ENCODE results near the gene ROBO1. TPM values are rescaled to one million over a fixed set of nuclear protein-coding genes. Genes with fewer than 3 reads are reported as not detected.
A peak's percentile ranks its signal among the peaks of the same experiment; 100 is the strongest.

ROBO1 gene
- total RNA-seq, 1 donor from 2014 or later = 182 TPM

GRCh38 chr3:78825858-78826215 is 942.0 kb downstream of the ROBO1 start:
- Mint-ChIP-seq H3K27ac (no peak overlapping the region), H3K27me3 (no peaks in the 10 kb centered on the region), H3K9me3 (no peaks in the 10 kb centered on the region), H3K4me3 (no peak overlapping the region), H3K4me1 (ENCODE audit: unreplicated experiment) (peaks cover 33% of the 10 kb centered on the region), H3K36me3 (peaks cover 5% of the 10 kb centered on the region)
- no peak for TF ChIP-seq CTCF (conservative IDR thresholded peaks at IDR 0.05)
- DNase-seq (ENCODE audit: extremely low spot score, unreplicated experiment) = no peak

GRCh38 chr3:78825118-78825857 is 942.5 kb downstream of the ROBO1 start:
- Mint-ChIP-seq H3K4me1 (ENCODE audit: unreplicated experiment) (peaks cover 33% of the 10 kb centered on the region), H3K36me3 (peaks cover 5% of the 10 kb centered on the region), H3K27me3 (no peaks in the 10 kb centered on the region), H3K27ac (peak overlapping the region; percentile 69), H3K9me3 (no peaks in the 10 kb centered on the region), H3K4me3 (no peak overlapping the region)
- no peak for DNase-seq (ENCODE audit: extremely low spot score, unreplicated experiment)
- no peak for TF ChIP-seq CTCF (conservative IDR thresholded peaks at IDR 0.05)

- H3K27ac Mint-ChIP-seq = peak overlapping the region; percentile 86
These were observed 943.9 kb downstream of the ROBO1 start for GRCh38 chr3:78823859-78824258.

GRCh38 chr3:78823434-78823833 is 944.4 kb downstream of the ROBO1 start:
- TF ChIP-seq CTCF (conservative IDR thresholded peaks at IDR 0.05) = no peak
- Mint-ChIP-seq H3K36me3 (peaks cover 8% of the 10 kb centered on the region), H3K9me3 (no peaks in the 10 kb centered on the region), H3K27me3 (no peaks in the 10 kb centered on the region), H3K4me1 (ENCODE audit: unreplicated experiment) (peaks cover 33% of the 10 kb centered on the region), H3K27ac (peak overlapping the region; percentile 86), H3K4me3 (peak overlapping the region; percentile 14)
- DNase-seq (ENCODE audit: extremely low spot score, unreplicated experiment) = no peak

More at GRCh38 chr3:78823859-78824258, 943.9 kb downstream of the ROBO1 start:
- no peaks in the 10 kb centered on the region for H3K27me3 Mint-ChIP-seq
- H3K4me1 Mint-ChIP-seq (ENCODE audit: unreplicated experiment) = peaks cover 33% of the 10 kb centered on the region
- no peak for DNase-seq (ENCODE audit: extremely low spot score, unreplicated experiment)
- peaks cover 7% of the 10 kb centered on the region for H3K36me3 Mint-ChIP-seq
- no peak for TF ChIP-seq CTCF (conservative IDR thresholded peaks at IDR 0.05)
- H3K9me3 Mint-ChIP-seq = no peaks in the 10 kb centered on the region
- peak overlapping the region; percentile 14 for H3K4me3 Mint-ChIP-seq

- H3K4me3 Mint-ChIP-seq = no peak overlapping the region
- no peaks in the 10 kb centered on the region for H3K27me3 Mint-ChIP-seq
- no peaks in the 10 kb centered on the region for H3K9me3 Mint-ChIP-seq
- no peak for DNase-seq (ENCODE audit: extremely low spot score, unreplicated experiment)
- TF ChIP-seq CTCF (conservative IDR thresholded peaks at IDR 0.05) = no peak
- peaks cover 8% of the 10 kb centered on the region for H3K36me3 Mint-ChIP-seq
- peaks cover 33% of the 10 kb centered on the region for H3K4me1 Mint-ChIP-seq (ENCODE audit: unreplicated experiment)
- no peak overlapping the region for H3K27ac Mint-ChIP-seq
These were observed 945.1 kb downstream of the ROBO1 start for GRCh38 chr3:78822726-78823125.
